HG02571 (cell line): Measurements from ENCODE around the gene S1PR1.
"Not testable (repeated sequence)": the region's sequence is repeated elsewhere in the genome, so short reads cannot be mapped to it uniquely, and the experiment has no call there.

Experiments
- ATAC-seq: cut with Tn5 transposase; IDR thresholded peaks from one replicate; pipeline ENCODE4 v1.9.1; 2021; ENCODE audit warnings: mild to moderate bottlenecking, moderate library complexity; ENCODE audit not compliant: unreplicated experiment

Gene S1PR1

DNA sequence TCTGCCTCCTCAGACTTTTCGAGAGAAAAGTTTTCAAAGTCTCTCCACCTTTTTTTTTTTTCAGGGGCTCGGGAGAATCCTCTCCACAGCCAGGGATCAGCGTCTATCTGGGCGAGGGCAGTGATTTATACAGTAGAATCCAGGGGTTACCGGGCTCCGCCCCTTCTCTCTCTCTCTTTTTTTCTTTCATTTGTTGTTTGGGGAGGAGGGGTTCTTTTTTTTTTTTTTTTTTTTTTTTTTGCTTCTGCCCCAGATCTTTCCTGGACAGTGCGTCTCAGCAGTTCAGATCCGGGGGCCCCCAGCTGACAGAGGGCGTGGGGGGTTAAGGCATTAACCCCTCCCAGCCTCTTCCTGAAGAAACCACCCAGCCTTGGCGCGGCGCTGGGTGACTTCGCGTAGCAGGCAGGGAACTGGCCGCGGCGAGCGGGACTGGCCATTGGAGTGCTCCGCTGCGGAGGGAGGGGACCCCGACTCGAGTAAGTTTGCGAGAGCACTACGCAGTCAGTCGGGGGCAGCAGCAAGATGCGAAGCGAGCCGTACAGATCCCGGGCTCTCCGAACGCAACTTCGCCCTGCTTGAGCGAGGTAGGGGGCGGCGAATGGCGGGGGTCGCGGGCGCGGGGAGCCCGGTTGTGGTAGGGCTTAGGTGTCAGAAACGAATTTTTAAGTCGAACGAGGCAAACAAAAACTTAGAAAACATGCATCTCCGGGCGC, at the start of gene S1PR1:
S1PR1 (plus strand) TSS at position 504 of the 713 bp plus-strand sequence. CDS start 1,966 bp downstream, outside the sequence.
- ATAC-seq = peak; percentile 11

DNA sequence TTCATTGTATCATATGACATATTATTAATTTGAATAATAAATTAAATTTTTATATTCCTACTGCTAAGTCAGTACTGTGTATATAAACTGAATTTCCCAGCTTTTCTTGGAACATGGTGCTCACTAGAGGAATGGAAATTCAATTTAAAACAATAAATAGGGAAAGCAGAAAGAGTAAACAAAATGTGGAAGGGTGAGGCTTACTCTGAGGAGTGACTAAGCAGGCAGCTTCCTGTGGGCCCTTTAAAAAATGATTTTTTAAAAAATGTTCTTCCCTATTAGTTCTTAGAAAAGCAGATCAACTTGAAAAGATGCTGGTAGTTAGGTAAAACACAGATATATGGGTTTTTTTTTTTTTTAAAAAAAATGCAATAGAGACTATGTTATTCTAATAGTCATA, 49.5 kb upstream of the S1PR1 start:
- ATAC-seq = no peak

DNA sequence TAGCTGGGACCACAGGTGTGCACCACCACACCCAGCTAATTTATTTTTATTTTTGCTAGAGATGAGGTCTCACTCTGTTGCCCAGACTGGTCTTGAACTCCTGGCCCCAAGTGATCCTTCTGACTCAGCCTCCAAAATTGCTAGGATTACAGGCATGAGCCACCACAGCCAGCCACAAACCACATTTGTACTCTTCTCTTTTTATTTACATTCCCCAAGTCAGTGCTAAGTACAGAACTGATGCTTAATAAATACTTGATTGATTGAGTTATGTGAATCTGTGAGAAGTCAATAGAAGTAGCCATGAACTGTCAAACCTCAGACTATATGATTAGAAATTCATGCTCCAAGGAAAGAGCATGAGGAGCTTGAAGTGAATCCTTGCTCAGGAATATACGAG, 48.5 kb upstream of the S1PR1 start:
- ATAC-seq = no peak

DNA sequence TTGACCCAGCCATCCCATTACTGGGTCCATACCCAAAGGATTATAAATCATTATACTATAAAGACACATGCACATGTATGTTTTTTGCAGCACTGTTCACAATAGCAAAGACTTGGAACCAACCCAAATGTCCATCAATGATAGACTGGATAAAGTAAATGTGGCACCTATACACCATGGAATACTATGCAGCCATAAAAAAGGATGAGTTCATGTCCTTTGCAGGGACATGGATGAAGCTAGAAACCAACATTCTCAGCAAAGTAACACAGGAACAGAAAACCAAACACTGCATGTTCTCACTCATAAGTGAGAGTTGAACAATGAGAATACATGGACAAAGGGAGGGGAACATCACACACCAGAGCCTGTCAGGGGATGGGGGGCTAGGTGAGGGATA, 47.9 kb upstream of the S1PR1 start:
- ATAC-seq = not testable (repeated sequence)

DNA sequence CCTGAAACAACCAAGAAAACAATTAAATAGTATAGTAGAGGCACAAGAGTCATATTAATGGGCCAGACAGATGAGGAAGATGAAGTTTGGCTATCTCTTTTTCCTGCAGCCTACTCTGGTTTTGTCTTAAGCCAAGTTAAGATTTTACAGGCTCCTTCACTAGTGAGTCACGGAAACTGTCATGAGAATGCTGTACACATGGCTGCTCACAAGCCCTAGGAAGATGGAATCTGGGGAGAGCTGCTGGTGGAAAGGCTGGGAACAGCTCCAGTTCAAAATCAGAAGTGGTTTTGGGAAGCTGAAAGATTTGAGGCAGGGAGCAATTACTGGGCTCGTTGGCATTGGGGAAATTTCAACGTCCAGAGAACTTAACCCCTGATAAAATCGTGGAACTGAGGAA, 46.4 kb upstream of the S1PR1 start:
- ATAC-seq = no peak

DNA sequence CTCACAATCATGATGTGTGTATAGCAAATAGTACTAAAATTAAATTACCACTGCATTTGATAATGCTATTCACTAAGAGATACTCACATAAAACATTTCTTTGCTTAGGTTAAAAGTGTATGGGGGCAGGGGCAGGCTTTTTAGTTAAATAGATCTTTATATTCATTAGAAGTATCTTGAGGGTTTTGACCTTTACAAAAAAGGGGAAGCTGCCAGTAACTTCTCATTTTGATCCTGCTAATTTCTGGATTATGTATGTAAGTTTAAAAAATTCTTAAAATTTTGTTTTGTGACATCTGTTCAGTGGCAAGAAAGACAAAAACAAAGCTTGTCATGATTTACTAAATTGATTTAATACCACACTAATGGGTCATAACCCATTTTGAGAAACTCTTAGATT, 45.8 kb upstream of the S1PR1 start:
- no peak for ATAC-seq

DNA sequence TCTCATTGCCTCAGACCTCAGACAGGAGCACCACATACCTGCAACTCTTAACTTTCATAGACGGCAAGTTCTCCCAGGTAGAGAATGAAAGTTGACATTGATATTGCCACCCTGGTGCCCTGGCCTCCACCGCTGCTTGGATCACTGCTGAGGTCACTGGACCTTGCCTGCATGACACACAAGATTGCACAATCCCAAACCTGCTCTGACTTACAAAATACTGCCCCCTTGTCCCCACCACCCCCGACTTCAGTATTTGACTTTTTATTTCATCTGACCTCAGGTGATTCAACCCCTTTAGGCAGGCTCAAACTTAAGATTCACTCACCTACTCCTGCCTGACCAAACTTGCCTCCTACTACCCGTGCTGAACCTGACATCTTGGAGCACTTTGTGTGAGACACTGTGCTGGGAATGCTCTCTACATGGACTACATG, 43.1 kb upstream of the S1PR1 start:
- ATAC-seq = no peak

DNA sequence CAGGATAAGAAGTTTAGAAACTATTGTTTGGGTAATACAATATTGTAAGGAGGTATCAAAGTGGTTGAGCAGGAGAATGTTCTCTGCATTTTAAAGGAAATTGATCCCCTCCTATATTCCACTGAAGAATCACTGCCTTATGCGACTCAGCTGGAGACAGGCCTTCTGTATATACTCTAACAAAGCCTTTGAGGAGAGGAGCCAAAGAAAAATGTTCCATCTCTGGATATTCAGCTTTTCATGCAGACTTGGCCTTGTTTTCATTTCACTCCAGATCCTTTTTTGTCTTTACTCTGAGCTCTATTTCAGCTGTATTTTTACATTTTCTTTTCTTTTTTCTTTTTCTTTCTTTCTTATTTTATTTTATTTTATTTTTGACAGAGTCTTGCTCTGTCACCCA, 42.1 kb upstream of the S1PR1 start:
- ATAC-seq = no peak

DNA sequence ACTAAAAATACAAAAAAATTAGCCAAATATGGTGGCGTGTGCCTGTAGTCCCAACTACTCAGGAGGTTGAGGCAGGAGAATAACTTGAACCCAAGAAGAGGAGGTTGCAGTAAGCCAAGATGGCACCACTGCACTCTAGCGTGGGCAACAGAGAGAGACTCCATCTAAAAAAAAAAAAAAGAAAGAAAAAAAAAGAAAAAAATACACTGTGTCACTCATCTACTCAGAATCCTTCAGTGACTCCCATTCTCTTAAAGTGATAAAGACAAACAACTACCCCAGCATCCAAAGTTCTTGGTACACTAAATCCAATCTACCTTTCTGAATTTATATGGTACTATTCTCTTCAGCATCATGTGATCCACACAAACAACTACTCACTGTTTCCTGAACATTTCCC, 40.2 kb upstream of the S1PR1 start:
- no peak for ATAC-seq

DNA sequence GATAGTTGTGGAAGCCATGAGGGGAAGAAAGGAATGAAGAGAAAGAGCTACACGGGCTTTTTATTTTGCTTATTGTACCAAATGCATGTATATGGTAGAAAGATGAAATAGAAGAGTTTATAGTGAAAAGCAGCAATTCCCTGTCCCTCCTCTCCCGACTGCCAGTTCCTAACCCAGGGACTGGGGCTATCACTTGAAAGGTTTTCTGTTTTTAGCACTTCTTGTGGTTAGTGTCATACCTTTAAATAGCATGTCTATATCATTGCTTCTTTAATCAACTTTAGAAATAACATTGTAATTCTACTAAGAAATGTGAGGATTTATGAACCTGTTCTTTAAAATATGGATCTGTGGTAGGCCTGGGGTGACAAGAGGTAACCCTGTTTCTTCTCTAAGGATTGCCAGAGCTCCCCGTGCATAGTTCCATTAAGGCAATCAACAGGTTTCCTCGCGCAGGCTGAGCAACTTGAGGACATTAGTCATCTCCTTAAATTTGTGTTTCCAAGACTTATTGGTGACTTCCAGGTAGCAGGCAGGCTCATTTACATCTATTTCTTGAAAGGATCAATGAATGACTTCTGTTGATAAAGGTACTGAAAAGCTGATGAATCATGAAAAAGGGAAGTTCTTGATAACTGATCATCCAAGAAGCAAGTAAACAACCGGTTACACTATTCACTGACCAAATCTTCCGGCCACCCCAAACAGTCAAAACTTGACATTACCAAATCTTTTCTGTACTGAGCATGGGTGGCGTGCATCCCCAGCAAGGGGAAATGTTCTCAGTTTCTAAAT, 37.8 kb upstream of the S1PR1 start:
- ATAC-seq = peak; percentile 97

DNA sequence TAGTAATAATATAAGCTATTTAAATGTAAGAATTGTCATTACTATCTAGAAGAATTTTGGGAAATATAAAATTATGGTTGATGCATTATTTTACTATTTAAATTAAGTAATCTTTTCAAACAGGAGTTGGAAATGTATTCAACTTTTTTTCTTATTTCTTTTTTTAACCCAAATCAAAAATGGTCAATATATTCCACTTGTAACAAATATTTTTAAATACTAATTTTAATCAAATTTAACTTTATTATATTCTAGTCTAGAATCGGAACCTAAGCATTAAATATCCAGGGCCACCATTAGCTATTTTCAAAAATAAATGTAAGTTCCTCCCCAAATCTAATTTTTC, 37.2 kb upstream of the S1PR1 start:
- ATAC-seq = no peak

DNA sequence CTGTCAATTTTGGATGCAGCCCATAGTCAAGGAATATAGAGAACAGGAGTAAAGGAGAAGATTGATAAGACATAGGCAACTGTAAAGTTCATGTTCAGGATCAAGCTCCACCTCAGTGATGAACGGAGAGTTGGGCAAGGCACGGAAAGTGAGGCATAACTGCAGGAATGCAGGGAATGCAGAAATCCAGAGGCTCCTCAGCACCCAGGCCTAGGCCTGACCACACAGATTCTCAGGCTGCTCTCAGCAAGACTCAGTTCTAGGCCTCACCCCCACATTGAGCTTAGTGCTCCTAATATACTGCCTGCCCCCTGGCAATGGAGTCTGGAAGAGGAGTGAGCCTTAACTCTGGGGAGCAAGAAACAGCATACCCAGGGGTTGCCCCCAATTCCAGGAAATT, 36.3 kb upstream of the S1PR1 start:
- ATAC-seq = no peak

DNA sequence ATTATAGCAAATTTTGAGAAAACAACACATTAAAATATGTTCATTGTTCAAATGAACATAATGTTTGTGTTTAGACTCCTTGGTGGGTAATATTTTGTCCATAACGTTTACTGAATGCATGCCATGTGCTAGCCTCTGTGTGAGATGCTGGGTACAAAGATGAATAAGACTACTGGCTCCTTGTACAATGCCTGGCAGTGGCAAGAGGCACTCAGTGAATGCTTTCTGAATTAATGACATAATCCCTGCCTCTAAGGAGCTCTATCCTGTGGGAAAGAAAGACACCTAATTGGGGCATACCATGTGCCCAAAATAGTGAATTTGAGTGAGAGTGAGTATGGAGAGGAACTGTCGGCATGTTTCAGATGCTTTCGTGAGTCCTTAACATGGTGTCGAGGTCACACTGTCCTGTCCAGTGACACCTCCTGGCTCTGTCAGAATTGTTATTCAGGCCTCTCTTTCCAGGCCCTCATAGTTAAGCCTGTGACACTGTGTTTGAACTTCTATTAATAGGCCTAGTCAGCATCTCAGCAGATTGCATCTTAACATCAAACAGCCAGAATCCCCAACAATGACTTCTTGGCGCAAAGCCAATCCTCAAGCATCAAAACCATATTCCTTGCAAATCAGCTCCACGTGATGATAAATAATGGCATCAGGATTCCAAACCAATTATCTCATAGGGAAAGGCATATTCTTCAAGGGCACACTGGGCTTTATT, 32.8 kb upstream of the S1PR1 start:
- ATAC-seq = no peak

DNA sequence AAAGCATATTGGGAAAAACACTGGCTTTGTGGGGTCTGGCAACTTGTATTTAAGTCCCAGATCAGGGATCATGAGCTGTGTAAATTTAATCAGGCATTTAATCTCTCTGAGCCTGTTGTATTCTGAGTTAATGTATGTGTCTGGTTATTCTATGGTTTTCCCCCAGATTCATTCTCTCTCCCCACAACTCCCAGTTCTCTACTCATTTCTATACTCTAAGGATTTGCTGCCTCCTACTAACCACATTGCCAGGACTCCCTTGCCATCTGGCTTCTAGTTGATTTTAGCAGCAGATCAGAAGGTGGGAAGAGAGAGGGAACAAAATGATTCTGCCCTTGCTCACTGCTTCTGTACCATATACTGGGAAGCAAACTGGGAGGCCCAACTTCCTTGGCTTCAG, 31.4 kb upstream of the S1PR1 start:
- ATAC-seq = no peak

DNA sequence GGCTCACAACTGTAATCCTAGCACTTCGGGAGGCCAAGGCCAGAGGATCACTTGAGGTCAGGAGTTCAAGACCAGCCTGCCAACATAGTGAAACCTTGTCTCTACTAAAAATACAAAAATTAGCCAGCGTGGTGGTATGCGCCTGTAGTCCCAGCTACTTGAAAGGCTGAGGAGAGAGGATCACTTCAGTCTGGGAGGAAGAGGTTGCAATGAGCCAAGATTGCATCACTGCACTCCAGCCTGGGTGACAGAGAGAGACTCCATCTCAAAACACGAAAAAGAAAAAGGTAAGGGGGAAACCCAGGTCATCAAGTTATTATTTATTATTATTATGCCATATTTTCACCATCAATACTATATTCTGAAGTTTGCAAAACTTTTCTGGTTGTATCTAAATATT, 30.7 kb upstream of the S1PR1 start:
- not testable (repeated sequence) for ATAC-seq

DNA sequence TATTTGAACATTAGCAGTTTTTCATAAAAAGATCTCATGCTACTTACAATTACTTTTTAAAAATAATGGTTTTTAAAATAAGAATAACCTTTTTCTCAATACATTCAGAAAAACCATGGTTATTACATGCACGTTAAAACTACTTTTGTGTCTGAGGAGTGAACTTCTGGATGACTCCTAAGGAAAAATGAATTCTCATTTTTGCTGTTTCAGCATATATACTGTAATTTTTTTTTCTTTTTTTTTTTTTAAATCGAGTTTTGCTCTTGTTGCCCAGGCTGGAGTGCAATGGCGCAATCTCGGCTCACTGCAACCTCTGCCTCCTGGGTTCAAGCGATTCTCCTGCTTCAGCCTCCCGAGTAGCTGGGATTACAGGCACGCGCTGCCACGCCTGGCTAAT, 29.5 kb upstream of the S1PR1 start:
- ATAC-seq = not testable (repeated sequence)

DNA sequence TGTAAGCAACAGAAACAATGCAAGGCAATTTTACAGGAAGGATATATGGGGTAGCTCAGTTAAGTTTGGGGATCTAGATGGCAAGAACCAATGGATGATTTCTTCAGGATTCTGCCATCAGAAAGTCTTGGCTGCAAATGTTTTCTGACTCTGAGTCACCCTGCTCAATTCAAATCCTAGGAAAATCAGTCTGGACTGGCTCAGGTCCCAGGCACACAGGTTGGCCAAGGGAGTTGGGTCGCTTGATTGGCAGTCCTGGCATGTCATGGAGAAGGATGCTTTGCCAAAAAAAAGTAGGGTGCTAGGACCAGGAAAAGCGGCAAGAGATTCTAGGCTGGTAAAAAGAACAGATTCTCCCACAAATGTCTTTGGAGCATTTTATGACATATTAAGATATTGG, 28.9 kb upstream of the S1PR1 start:
- ATAC-seq = no peak

DNA sequence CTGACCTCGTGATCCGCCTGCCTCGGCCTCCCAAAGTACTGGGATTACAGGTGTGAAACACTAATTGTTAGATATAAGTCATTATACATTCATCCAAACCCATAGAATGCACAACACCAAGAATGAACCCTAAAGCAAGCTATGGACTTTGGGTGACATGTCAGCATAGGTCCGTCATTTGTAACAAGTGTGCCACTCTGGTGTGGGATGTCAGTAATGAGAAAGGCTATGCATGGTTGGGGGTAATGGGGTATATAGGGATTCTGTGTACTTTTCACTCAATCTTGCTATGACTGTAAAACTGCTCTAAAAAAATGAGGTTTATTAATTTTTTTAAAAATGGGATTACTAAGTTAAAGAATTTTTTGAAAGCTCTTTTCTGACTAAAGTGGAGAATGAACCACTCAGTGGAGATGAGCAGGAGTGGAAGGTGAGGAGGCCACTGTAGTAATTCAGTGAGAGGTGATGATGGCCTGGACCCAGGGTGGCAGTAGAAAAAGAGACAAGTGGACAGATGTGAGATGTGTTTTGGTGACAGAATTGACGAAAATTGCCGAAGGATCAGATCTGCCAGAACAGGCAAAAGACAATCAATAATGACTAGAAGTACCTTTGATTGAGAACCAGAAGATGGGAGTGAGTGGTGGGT, 21.3 kb upstream of the S1PR1 start:
- ATAC-seq = no peak

DNA sequence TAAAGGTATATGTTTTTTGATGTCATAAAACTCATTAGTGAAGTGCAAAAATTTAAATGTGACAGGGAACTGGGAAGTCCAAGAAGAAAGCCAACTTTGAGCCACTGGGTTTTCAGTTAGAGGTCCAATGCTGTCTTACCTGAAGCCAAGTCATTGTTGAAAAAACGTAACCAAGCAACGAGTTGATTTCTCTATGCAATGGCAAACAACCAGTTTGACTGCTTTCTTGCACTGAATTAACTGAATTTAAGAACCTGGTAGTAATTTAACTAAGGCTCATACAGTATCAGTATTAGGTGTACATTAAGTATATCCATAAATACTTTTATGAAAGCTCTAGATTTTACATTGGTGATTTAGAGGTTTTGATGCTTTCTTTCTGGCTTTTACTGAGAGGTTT, 20.2 kb upstream of the S1PR1 start:
- no peak for ATAC-seq

DNA sequence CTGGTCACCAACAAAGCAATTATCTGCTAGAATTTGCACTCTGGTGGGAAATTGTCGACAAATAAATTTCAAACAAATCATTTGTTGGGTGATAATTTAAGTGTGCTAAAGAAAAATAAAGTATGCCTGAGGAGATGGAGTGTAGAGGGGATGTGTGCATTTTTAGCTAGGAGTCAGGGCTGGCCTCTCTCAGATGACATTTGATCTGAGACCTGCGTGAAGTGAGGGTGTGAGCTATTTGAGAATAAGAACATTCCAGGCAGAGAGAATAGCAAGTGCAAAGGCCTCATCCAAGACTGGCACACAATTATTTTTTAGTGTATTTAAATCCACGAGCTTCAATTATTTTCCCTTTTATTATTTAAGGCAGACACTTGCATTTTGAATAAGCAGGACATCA, 19.7 kb upstream of the S1PR1 start:
- no peak for ATAC-seq

DNA sequence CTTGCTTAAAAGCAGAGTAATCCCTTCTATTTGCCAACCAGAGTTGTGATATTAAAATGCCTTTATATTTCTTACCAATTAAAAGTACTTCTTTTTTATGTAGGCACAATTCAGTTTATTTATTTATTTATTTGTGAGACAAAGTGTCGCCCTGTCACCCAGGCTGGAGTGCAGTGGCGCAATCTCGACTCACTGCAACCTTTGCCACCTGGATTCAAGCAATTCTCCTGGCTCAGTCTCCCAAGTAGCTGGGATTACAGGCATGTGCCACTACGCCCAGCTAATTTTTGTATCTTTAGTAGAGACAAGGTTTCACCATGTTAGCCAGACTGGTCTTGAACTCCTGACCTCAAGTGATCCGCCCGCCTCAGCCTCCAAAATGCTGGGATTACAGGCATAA, 17.9 kb upstream of the S1PR1 start:
- ATAC-seq = not testable (repeated sequence)
